ENCODE measurements around the gene CD109. TPM values are rescaled to one million over a fixed set of nuclear protein-coding genes. Genes with fewer than 3 reads are reported as not detected.

The CD109 gene
- total RNA-seq, 2 donors from 2014 or later, result 6.0 to 8.1 TPM

GRCh38 chr6:73666393-73666792 is 29.6 kb upstream of the CD109 start:
- TF ChIP-seq CTCF (IDR thresholded peaks at IDR 0.05) (no peak), POLR2A (IDR thresholded peaks at IDR 0.05) (no peak), POLR2AphosphoS5 (IDR thresholded peaks at IDR 0.05) (no peak)
- 61% methylated on average over 2 of the region's 2 CpGs for WGBS
- Histone ChIP-seq H3K36me3 (no peaks in the 10 kb centered on the region), H3K9me3 (no peaks in the 10 kb centered on the region), H3K4me3 (no peak overlapping the region), H3K27me3 (replicated peaks; ENCODE audit: insufficient read depth) (no peaks in the 10 kb centered on the region), H3K27ac (no peak overlapping the region), H3K4me1 (replicated peaks) (no peaks in the 10 kb centered on the region)
- no peak for DNase-seq (ENCODE audit: low spot score)
- intact Hi-C loops (cut with DNase I), result no loop called here

GRCh38 chr6:73667798-73668197 is 28.2 kb upstream of the CD109 start:
- 69% methylated on average over 1 of the region's 1 CpG for WGBS
- no peak for TF ChIP-seq POLR2A (IDR thresholded peaks at IDR 0.05)
- no peak for TF ChIP-seq POLR2AphosphoS5 (IDR thresholded peaks at IDR 0.05)
- TF ChIP-seq CTCF (IDR thresholded peaks at IDR 0.05), result no peak
- H3K9me3 ChIP-seq, result no peaks in the 10 kb centered on the region
- intact Hi-C loops (cut with DNase I), result no loop called here
- H3K4me1 ChIP-seq (replicated peaks), result no peaks in the 10 kb centered on the region
- no peak overlapping the region for H3K4me3 ChIP-seq
- H3K27me3 ChIP-seq (replicated peaks; ENCODE audit: insufficient read depth), result no peaks in the 10 kb centered on the region
- no peak for DNase-seq (ENCODE audit: low spot score)
- no peak overlapping the region for H3K27ac ChIP-seq
- H3K36me3 ChIP-seq, result no peaks in the 10 kb centered on the region

GRCh38 chr6:73669005-73669404 is 27.0 kb upstream of the CD109 start:
- 89% methylated on average over 1 of the region's 1 CpG for WGBS
- Histone ChIP-seq H3K27ac (no peak overlapping the region), H3K9me3 (no peaks in the 10 kb centered on the region), H3K4me3 (no peak overlapping the region), H3K36me3 (no peaks in the 10 kb centered on the region), H3K4me1 (replicated peaks) (no peaks in the 10 kb centered on the region), H3K27me3 (replicated peaks; ENCODE audit: insufficient read depth) (no peaks in the 10 kb centered on the region)
- no peak for TF ChIP-seq POLR2A (IDR thresholded peaks at IDR 0.05)
- TF ChIP-seq CTCF (IDR thresholded peaks at IDR 0.05), result no peak
- no peak for TF ChIP-seq POLR2AphosphoS5 (IDR thresholded peaks at IDR 0.05)
- DNase-seq (ENCODE audit: low spot score), result no peak
- intact Hi-C loops (cut with DNase I), result no loop called here

- H3K27ac ChIP-seq, result no peak overlapping the region
- TF ChIP-seq POLR2AphosphoS5 (IDR thresholded peaks at IDR 0.05) (no peak), POLR2A (IDR thresholded peaks at IDR 0.05) (no peak), CTCF (IDR thresholded peaks at IDR 0.05) (no peak)
- H3K27me3 ChIP-seq (replicated peaks; ENCODE audit: insufficient read depth), result no peaks in the 10 kb centered on the region
- no peaks in the 10 kb centered on the region for H3K9me3 ChIP-seq
- no peaks in the 10 kb centered on the region for H3K36me3 ChIP-seq
- no peaks in the 10 kb centered on the region for H3K4me1 ChIP-seq (replicated peaks)
- intact Hi-C loops (cut with DNase I), result no loop called here
- no peak overlapping the region for H3K4me3 ChIP-seq
- 83% methylated on average over 8 of the region's 8 CpGs for WGBS
- no peak for DNase-seq (ENCODE audit: low spot score)
Measured at GRCh38 chr6:73671911-73672685, 23.9 kb upstream of the CD109 start.
